HG03442 (cell line): ENCODE results near the gene CNTNAP2.
"Not testable (repeated sequence)": the region's sequence is repeated elsewhere in the genome, so short reads cannot be mapped to it uniquely, and the experiment has no call there.

Source experiments
- ATAC-seq: cut with Tn5 transposase; IDR thresholded peaks from one replicate; pipeline ENCODE4 v1.9.1; 2021; ENCODE audit warnings: mild to moderate bottlenecking, moderate library complexity; ENCODE audit not compliant: unreplicated experiment

The CNTNAP2 gene

DNA sequence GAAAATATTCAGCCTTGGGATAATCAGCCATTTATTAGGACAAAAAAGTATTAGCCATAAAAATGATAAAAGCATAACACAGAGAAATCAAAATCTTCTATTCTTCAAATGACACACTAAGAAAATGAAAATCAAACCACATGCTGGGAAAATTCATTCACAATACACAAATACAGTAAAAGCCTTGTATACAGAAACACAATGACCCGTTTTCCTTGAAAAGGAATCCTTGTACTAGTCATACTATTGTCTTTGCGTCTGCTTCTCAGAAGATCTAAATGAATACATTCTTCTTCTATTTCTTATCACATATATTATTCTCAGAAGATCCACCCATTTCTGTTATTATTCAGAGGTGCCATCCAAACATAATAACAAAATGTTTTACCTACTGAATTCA, 749.1 kb downstream of the CNTNAP2 start:
- no peak for ATAC-seq

DNA sequence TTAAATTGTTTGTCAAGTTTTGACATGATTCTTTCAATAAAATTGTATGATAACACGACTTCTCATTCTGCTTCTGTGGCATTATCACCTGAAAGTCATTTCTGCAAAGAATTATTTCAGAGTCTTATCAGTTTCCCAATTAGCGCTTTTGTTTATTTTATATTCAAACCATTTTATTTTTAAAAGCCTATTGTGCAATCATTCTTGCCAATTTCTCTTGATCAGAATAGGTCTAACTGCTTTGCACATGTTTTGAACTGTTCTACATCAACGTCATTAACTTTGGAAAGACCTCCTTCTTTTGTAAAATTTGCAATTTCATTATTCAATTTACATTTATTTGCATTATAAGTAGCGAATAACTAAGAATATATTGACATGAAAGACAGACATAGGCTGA, 758.1 kb downstream of the CNTNAP2 start:
- ATAC-seq: no peak

DNA sequence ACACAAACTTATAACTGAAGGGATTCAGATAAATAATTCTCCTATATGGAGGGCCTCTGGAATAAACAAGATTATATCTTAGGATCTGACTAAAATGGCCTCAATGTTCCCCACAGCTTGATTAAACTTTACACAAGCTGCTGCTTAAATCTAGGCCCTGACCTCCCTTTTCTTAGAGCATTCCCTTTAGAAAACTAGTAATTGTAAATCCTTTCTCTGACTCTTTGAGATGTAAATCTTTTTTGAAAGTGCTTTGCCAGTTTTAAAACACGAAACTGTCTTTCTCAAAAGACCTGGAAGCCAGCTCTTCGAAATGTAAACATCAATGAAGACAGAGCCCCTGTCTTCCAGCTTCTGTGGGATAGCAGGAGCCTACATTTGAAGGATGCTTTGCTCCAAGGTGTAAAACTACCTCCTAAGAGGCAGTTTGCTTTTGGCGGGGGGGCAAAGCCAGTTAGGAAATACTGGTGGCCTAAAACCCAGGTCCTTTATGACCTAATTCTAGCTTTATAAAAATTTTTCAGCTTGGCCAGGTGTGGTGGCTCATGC, 758.7 kb downstream of the CNTNAP2 start:
- no peak for ATAC-seq

DNA sequence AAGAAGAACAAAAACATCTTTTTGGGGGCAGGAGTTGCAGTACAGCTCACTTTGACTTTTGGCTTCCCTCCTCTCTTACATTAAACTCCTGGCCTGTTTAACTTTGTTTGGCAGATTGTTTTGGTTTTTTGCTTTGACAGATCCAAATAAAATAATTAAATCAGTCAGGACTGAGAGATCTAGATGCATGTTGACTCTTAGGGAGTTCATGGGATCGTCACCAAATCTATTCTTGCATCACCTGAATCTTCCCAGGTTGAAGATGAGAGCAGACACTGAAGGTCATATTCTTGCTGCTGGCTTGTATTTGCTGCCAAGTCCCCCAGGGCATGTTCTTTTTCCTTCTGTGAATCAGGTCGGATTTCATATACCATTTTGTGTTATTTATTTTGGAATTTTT, 759.4 kb downstream of the CNTNAP2 start:
- ATAC-seq: no peak

DNA sequence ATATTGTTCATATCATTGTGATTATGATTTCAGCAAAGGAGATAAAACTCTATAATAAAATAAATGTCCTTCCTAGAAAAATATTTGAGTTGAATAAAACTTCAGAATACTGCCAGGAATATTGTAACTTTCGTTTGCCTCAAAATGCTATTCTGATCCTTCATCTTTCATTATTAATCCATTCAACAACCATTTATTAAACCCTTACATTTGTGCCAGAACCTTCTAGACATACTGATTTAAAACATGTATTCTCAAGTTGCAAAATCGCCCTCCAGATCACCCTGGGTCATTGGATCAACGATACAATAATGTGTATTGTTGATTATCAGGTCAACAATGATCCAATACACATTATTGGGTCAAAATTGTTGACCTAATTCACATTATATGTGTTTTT, 759.8 kb downstream of the CNTNAP2 start:
- ATAC-seq: no peak

DNA sequence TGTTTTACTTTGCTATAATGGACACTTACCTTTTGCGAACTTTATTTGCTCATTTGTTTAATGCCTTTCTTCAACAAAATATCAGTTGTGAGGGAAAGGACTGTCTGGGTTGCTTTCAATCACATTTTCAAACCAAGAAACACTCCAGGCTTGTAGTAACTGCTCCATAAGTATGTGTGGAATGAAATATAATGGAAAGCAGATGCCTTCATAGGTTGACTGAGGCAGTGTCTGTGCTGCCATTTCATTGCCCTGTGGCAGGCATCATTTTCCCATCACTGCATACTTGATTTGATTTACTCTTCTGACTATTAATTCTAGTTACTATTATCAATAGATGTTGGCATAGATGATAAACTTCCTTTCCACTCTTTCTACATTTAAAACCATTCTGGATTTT, 762.3 kb downstream of the CNTNAP2 start:
- no peak for ATAC-seq

DNA sequence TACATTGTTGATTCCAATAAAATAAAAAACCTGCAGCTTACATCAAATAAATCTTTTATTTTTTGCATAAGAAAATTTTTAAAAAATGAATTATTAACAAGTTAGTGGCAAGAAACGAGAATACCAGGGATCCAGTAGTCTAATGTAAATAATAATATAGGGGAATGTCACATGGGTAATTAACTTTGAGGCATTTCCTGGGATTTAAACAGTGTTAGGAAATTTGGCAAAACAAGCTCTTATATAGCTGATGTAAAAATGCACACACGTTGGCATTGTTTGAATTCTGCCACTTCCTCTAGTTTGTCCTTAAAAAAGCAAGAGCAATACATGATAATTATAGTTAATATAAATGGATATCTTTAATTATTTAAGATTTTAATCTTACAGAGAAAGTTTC, 768.6 kb downstream of the CNTNAP2 start:
- no peak for ATAC-seq

DNA sequence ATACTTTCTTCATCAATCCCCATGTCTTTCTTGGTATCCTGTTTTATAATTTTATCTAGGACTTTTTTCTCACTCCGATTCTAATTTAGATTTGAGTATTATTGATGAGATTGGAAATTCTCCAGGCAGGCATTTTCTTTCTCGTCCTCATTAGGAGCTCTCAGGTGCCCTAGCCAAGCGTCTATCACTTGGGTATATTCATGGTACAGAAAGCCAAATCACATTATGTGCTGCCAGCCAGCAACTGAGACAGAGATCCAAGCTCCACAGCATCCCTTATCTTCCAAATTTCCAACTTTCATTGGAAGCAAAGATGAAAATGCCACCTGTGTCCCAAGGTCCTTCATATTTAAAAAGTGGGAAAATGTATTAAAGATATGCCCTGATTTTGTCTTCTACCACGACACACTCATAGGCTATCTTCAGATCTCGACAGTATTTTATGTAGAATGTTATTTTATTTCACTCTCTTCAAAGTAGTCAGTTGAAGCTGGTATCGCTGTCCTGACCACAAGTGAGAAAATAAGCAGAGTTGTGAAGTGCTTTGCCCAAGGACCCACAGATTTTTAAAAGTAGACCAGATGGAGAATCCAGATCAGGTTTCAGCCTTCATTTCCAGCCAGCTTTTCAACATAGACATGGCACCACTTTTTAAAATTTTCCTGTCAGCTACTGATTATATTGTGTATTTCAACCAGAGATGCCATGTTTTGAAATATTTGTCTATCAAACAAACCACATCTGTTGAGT, 773.4 kb downstream of the CNTNAP2 start:
- ATAC-seq: no peak

DNA sequence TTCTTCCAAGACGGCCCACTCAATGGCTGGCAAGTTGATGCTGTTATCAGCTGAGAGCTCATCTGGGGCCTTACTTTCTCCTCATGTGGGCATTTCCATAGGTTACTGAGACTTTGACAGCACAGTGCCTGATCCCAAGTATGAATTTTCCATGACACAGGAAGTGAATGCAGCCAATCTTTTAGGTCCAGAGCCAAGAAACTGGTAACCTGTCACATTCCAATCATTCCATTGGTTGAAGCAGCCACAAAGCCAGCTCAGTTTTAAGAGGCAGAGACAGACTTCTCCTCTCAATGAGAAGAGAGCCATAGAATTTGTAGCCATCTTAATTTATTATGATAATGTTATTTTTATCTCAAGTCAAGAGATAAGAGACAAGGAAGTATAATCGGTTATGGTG, 775.5 kb downstream of the CNTNAP2 start:
- ATAC-seq: no peak

DNA sequence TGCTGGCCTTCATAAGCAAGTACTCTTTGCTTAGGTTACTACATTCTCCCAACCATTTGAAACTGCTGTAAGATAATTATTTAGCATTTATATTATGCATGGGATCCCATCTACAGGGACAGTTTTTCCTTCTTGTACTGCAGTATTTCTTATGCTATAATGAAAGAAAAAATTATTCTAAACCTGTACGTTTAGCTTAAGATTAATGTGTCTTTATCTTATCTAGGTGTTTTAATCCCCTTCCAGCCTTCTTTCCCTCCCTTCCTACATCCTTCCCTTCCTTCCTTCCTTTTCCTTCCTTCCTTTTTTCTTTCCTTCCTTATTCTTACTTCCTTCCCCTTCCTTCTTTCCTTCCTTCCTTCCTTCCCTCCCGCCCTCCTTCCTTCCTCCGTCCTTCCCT, 778.3 kb downstream of the CNTNAP2 start:
- no peak for ATAC-seq

DNA sequence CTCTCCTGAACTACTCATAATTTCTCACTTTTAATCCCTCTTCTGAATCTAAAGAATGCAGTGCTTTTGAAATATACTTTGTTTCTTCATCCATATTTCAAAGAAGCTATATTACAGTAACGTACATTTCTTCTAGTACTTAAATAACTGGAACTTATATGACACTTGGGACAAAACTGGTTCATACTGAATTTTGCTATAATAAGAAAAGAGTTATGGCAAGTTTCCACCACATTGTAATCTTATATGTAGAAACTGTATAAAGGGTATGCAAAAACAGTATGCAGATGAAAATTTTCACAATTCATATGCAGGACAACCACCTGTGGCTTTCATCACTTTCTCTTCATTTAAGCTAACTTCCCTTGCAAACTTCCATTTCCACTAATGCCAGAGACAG, 785.7 kb downstream of the CNTNAP2 start:
- no peak for ATAC-seq

DNA sequence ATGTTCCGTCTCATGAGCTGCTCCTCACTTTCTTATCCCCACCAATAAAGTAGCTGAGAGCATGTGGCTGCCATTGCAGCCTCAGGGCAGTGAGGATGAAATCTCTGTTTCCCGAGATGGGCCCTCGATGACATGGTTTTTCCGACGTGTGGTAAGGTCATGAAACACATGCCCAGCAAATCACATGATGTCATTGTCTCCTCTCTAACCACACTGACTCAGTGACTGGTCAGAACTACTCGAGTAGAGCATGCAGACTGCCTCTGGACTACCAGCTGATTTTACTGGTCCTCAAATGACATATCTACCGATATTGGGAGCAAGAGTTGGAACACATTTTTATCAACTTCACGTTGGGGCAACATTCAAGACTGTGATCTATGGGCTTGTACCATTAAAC, 786.1 kb downstream of the CNTNAP2 start:
- ATAC-seq: no peak

DNA sequence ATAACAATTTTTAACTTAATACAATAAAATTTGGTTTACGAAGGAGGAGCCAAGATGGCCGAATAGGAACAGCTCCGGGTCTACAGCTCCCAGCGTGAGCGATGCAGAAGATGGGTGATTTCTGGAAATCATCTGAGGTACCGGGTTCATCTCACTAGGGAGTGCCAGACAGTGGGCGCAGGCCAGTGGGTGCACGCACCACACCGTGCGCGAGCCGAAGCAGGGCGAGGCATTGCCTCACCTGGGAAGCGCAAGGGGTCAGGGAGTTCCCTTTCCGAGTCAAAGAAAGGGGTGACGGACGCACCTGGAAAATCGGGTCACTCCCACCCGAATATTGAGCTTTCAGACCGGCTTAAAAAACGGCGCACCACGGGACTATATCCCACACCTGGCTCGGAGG, 789.1 kb downstream of the CNTNAP2 start:
- ATAC-seq: not testable (repeated sequence)

DNA sequence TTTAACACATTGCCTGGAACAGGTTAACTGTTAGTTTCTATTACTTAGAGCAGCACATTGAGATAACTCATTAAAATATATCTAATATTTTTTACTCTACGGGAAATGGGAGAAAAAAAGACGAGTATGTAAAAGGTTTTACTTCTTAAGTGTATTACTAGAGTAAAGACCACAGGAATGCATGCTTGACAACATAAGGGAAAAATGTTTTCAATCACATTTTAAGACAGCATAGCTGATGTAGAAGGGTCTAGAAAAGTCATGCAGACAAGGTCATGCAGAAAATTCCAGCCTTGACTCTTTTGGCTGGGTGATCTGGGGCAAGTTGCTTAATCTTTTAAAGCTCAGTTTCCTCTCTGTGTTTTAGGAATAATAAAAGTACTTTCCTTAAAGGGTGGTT, 806.2 kb downstream of the CNTNAP2 start:
- ATAC-seq: no peak

DNA sequence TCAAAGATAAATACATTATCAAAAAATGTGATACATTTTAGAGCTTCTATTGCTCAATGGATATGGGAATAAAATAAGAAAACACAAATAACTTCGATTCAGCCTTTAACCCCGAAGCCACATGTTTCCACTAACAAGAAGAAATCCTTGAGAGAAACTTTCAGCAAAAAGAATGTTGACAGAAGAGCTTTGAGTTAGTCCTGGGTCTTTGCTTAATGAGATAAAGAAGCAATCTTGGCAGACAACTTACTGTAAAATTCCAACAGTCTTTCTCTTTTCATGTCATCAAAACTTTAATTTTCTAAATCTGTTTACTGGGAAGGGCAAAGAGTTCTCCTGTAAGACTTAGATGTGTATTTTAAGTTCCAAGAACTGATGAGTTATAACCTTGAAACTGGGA, 810.2 kb downstream of the CNTNAP2 start:
- no peak for ATAC-seq

DNA sequence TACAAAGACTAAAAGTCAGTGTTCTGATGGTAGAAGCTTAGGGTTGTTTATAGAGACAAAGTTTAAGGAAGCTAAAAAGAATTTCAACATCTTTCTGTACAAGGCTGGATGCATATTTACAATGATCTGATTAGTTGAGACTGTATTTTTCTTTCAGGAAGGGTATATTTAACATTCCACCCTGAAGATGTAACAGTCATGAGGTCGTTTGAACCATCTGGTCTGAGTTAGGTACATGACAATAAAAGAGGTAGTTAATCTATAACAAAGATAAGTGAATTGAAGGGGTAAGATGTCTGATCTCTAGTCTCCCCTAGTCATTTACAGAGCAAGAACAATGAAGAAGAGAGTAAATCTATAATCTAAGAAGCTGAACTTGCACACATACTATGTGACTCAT, 821.2 kb downstream of the CNTNAP2 start:
- ATAC-seq: no peak

DNA sequence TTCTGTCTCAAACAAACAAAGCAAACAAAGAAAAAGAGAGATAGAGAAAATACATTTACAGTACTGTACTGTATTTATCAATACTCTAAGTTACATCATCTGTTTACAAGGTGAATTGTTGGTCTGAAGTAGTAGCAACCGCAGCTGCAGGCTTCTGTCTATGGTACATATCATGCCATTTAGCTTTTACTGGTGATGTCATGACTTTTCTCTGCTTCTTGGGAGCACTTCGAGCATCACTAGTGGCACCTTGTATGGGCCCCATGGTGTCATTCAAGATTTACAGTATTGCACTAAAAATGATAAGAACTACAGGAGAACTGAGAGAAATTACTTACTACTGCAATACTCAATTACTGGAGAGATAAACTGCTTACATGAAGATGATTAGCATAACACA, 826.9 kb downstream of the CNTNAP2 start:
- ATAC-seq: no peak

DNA sequence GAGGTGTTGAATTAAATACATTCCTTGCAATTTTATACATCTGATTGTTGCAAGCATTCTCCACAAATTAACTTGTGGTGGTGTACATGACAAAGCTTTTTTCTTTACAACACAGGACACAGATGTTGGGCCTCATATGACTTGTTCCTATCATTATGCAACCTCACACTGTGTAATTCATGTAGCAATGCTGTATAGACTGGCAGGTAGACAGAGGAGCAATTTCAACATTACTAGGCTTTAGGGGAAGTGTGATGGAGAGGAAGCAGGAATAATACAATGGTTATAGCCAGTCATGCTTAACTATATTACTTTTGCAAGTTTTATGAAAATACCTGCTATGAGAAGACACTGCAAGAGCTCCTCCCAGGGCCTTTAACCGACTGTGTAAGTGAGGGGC, 832.1 kb downstream of the CNTNAP2 start:
- no peak for ATAC-seq

DNA sequence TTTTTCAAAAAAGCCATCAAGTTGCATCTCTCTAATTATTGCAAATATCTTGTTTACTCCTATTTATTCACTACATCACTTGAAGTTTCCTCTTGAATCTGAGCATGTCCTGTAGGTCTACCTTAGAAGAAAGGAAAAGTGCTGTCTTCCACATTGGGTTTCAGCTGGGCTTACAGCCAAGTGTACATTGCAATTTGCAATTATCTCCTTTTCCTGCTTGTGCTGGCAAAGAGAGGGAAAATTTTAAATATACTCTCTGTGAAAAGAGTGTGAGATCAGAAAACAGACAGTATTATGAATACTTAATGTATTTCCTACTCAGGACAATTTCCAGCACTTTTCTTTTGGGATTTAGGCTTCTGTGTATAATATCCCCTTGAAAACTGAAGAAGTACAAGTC, 839.7 kb downstream of the CNTNAP2 start:
- ATAC-seq: no peak

DNA sequence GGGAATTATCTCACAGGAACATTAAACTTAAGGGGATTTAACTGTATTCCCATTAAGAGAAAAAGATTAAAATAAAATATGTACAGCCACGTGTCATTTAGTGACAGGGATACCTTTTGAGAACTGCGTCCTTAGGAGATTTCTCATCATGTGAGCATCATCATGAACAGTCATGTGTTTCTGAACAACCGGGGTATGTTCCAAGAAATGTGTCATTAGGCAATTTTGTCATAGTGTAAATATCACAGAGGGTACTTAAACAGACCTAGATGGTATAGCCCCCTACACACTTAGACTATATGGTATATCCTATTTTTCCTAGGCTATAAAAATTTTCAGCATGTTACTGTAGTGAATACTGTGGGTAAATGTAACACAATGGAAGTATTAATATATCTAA, 840.3 kb downstream of the CNTNAP2 start:
- ATAC-seq: no peak

DNA sequence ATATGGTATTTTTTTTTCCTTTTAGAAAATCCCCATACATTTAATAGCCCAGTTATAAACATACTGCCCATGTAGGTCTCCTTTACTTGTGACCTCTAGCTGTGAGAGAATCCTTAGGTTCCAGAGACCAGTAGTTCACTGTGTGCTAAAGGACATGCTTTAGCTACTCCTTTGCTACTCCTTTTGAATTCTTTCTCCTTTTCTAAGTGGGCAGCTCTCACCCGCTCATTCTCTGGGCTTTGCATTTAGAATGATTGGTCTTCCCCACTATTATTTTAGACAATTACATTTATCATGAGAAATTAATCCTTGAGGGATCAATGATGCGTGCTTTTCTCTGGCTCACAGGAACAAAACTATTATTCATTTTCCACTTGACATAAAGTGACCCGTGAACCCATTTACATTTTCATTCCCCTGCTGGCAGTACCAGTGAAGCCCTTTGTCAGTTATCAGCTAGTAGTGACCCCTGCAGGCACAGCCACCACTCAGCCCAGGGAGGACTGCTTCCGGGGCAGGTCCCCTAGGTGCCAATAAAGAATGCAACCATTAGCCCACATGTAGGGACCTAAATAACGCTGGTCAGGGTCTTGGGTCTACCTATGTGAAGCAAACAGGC, 844.3 kb downstream of the CNTNAP2 start:
- no peak for ATAC-seq

DNA sequence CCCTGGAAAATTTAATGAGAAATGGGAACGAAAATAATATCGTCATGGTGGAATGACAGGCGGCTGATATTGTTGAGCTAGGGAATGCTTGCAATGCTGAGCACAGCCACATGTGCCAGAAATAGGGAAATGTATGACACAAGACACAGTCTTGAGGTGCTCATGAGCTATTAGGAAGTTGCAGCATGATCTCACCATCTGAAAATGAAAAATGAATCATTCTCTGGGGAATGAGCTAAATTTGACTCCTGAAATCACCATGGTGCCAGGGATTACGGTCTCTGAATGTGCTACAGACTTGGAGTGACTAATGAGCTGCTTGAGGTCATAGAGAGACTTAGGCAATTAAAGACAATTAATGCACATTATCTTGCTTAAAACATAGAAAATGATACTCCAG, 845.0 kb downstream of the CNTNAP2 start:
- no peak for ATAC-seq

DNA sequence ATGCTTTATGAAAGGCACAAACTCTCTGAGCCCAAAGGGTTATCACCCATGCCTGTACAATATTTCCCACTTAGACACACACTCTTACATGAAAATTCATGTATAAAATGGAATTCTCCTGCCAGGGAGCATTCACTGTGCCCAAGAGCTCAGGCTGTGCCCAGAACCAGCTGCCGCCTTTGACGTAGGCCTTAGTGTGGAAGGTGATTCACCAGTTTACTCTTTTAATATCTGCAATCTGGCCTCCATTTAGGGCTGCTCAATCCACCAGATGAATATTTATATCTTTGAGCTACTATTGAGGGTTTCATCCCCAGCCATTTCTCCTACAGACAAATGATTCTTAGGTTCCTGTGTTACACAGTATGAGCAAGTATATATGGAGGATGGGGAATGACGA, 849.7 kb downstream of the CNTNAP2 start:
- ATAC-seq: no peak
